ENCODE results near the gene ZC3H12C. TPM values are rescaled to one million over a fixed set of nuclear protein-coding genes. Genes with fewer than 3 reads are reported as not detected.

The ZC3H12C gene
- total and polyA plus RNA-seq, 10 of the 15 experiments (the other 5 are each of a cell fraction or from before 2014, with no cell fraction given) = 0.31 to 31.0 (median 3.7) TPM

DNA sequence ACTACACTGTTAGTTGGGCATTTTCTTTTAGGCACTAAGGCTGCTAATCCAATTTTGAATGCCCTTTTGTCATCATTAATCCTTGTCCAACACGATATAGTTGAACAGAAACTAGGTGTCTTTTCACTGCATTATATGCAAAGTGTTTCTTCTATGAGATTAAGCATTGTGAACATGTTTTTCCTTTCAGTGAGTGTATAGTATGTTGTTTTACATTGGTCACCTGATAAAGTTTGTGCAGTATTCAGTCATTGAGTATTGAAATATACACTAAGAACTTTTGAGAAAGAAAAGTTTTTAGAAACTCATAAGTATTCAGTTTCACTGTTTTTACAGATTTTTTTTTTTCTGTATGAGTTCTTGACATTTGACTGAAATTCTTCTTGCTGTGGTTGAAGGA is 59.0 kb downstream of the ZC3H12C start (continued):
- no peak for TF ChIP-seq MYC (IDR thresholded peaks at IDR 0.05; ENCODE audit: insufficient read depth, insufficient read length, insufficient replicate concordance, low read length, severe bottlenecking)
- no peak for TF ChIP-seq ZNF207 (IDR thresholded peaks at IDR 0.05; ENCODE audit: borderline replicate concordance)
- no peak for TF ChIP-seq BMI1 (IDR thresholded peaks at IDR 0.05; ENCODE audit: borderline replicate concordance)

DNA sequence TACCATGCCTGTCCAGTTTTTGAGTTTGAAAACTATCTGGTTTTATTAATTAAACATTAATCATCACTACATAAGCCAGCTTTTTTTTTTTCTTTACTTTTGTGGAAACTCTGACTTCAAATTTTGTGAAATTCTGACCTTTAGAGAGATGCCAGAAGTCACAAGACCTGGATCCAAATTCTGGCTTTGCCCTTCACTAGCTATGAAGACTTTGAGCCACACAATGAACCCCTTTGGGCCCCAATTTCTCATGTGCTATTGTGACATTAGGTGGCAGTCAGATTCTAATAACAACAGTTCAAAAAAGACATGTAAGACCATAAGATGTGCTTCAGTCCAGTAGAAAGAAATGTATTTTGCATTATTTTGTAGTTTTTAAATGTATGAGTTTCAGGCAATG is 60.3 kb downstream of the ZC3H12C start:
- Histone ChIP-seq H2AFZ (ENCODE audit: control insufficient read depth, low read depth, low read length) (no peak overlapping the region), H3K27ac (ENCODE audit: control insufficient read depth, insufficient read depth) (no peak overlapping the region), H3K4me3 (no peak overlapping the region), H4K20me1 (ENCODE audit: control insufficient read depth, insufficient read depth) (no peaks in the 10 kb centered on the region), H3K9me3 (replicated peaks; ENCODE audit: control insufficient read depth, insufficient read depth, low read length) (no peaks in the 10 kb centered on the region), H3K27me3 (replicated peaks in 1 of 2; ENCODE audit: control insufficient read depth in 2 of 2, insufficient read depth in 2 of 2, low read length in 1 of 2) (no peaks in the 10 kb centered on the region), H3K79me2 (ENCODE audit: control insufficient read depth, insufficient read depth, low read length) (peaks cover 1% of the 10 kb centered on the region; the same call in 1 of the 2 replicates), H3K4me2 (ENCODE audit: control insufficient read depth, insufficient read depth) (no peak overlapping the region), H3K9ac (ENCODE audit: control insufficient read depth, insufficient read depth, low read length) (no peak overlapping the region), H3K36me3 (ENCODE audit: control insufficient read depth in 2 of 2, insufficient read depth in 2 of 2, low read length in 1 of 2) (no peaks in the 10 kb centered on the region), H3K4me1 (ENCODE audit: control insufficient read depth, insufficient read depth, low read length) (no peaks in the 10 kb centered on the region)
- ChIA-PET POLR2A (no interaction called here), CTCF (interaction anchor here (0.7 to 2.2 kb wide), 3 partner anchors 12 to 214 kb away, joined by 4 to 7 read pairs (median 4); no protein-coding TSS in a partner anchor), SMC1A (ENCODE audit: uncharacterized antibody, unreplicated experiment) (interaction anchor here (0.8 to 1.4 kb wide), 2 partner anchors 11 to 13 kb away, joined by 3 to 4 read pairs; no protein-coding TSS in a partner anchor), RAD21 (ENCODE audit: unreplicated experiment) (interaction anchor here (1.1 kb wide), 1 partner anchor 47 kb away, joined by 3 read pairs; no protein-coding TSS in a partner anchor)
- DNase-seq (ENCODE audit: low read depth, low spot score) = no peak
- in situ Hi-C loops (cut with MboI) (no loop called here), intact Hi-C loops (cut with micrococcal nuclease; ENCODE audit: unreplicated experiment) (no loop called here)
- ATAC-seq = no peak
- no TSS peak for BruUV-seq (replicated peaks)
- peak; percentile 71 for FAIRE-seq
- TF ChIP-seq, protein P1, sequence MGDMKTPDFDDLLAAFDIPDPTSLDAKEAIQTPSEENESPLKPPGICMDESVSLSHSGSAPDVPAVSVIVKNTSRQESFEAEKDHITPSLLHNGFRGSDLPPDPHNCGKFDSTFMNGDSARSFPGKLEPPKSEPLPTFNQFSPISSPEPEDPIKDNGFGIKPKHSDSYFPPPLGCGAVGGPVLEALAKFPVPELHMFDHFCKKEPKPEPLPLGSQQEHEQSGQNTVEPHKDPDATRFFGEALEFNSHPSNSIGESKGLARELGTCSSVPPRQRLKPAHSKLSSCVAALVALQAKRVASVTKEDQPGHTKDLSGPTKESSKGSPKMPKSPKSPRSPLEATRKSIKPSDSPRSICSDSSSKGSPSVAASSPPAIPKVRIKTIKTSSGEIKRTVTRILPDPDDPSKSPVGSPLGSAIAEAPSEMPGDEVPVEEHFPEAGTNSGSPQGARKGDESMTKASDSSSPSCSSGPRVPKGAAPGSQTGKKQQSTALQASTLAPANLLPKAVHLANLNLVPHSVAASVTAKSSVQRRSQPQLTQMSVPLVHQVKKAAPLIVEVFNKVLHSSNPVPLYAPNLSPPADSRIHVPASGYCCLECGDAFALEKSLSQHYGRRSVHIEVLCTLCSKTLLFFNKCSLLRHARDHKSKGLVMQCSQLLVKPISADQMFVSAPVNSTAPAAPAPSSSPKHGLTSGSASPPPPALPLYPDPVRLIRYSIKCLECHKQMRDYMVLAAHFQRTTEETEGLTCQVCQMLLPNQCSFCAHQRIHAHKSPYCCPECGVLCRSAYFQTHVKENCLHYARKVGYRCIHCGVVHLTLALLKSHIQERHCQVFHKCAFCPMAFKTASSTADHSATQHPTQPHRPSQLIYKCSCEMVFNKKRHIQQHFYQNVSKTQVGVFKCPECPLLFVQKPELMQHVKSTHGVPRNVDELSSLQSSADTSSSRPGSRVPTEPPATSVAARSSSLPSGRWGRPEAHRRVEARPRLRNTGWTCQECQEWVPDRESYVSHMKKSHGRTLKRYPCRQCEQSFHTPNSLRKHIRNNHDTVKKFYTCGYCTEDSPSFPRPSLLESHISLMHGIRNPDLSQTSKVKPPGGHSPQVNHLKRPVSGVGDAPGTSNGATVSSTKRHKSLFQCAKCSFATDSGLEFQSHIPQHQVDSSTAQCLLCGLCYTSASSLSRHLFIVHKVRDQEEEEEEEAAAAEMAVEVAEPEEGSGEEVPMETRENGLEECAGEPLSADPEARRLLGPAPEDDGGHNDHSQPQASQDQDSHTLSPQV (IDR thresholded peaks at IDR 0.05) = no peak
- TF ChIP-seq ETV6 (conservative IDR thresholded peaks at IDR 0.05 in 1 of 2, IDR thresholded peaks at IDR 0.05 in 1 of 2; ENCODE audit: borderline replicate concordance in 1 of 2, low read depth in 1 of 2) = no peak
- no peak for TF ChIP-seq IKZF2 (IDR thresholded peaks at IDR 0.05)
- TF ChIP-seq, protein P2, sequence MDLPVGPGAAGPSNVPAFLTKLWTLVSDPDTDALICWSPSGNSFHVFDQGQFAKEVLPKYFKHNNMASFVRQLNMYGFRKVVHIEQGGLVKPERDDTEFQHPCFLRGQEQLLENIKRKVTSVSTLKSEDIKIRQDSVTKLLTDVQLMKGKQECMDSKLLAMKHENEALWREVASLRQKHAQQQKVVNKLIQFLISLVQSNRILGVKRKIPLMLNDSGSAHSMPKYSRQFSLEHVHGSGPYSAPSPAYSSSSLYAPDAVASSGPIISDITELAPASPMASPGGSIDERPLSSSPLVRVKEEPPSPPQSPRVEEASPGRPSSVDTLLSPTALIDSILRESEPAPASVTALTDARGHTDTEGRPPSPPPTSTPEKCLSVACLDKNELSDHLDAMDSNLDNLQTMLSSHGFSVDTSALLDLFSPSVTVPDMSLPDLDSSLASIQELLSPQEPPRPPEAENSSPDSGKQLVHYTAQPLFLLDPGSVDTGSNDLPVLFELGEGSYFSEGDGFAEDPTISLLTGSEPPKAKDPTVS (IDR thresholded peaks at IDR 0.05; ENCODE audit: low read depth, low read length) = no peak
- TF ChIP-seq, protein P3, sequence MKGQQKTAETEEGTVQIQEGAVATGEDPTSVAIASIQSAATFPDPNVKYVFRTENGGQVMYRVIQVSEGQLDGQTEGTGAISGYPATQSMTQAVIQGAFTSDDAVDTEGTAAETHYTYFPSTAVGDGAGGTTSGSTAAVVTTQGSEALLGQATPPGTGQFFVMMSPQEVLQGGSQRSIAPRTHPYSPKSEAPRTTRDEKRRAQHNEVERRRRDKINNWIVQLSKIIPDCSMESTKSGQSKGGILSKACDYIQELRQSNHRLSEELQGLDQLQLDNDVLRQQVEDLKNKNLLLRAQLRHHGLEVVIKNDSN (IDR thresholded peaks at IDR 0.05; ENCODE audit: borderline replicate concordance, extremely low read length, insufficient read depth, low read depth, low read length) = no peak
- no peak for TF ChIP-seq RELA (IDR thresholded peaks at IDR 0.05; ENCODE audit: borderline replicate concordance, partially characterized antibody)
- TF ChIP-seq SRF (IDR thresholded peaks at IDR 0.05; ENCODE audit: low read depth in 2 of 2, low read length in 2 of 2) = no peak
- TF ChIP-seq, protein P4, sequence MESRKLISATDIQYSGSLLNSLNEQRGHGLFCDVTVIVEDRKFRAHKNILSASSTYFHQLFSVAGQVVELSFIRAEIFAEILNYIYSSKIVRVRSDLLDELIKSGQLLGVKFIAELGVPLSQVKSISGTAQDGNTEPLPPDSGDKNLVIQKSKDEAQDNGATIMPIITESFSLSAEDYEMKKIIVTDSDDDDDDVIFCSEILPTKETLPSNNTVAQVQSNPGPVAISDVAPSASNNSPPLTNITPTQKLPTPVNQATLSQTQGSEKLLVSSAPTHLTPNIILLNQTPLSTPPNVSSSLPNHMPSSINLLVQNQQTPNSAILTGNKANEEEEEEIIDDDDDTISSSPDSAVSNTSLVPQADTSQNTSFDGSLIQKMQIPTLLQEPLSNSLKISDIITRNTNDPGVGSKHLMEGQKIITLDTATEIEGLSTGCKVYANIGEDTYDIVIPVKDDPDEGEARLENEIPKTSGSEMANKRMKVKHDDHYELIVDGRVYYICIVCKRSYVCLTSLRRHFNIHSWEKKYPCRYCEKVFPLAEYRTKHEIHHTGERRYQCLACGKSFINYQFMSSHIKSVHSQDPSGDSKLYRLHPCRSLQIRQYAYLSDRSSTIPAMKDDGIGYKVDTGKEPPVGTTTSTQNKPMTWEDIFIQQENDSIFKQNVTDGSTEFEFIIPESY (IDR thresholded peaks at IDR 0.05) = no peak
- TF ChIP-seq RAD51 (IDR thresholded peaks at IDR 0.05) = no peak
- no peak for TF ChIP-seq CBX5 (IDR thresholded peaks at IDR 0.05; ENCODE audit: low read depth)
- TF ChIP-seq FOXM1 (IDR thresholded peaks at IDR 0.05; ENCODE audit: low read depth, low read length) = no peak
